ENCODE results near the gene PRDM16. TPM values are rescaled to one million over a fixed set of nuclear protein-coding genes. Genes with fewer than 3 reads are reported as not detected.

Gene PRDM16
- total and polyA plus RNA-seq, 7 donors = 0.04 to 1.2 (median 0.31) TPM

- ATAC-seq = no peak
- intact Hi-C loops (cut with DNase I) = no loop called here
- 58 to 69% (median 67%) methylated on average over 21 of the region's 21 CpGs for WGBS, 3 donors
- Histone ChIP-seq H3K27me3 (ENCODE audit: insufficient read depth in 3 of 3, low read length in 2 of 3) (peaks cover 0 to 50% (median 11%) of the 10 kb centered on the region in 3 donors), H3K27ac (no peak overlapping the region), H3K4me1 (no peaks in the 10 kb centered on the region), H3K9me3 (no peaks in the 10 kb centered on the region), H3K4me3 (no peak overlapping the region), H3K36me3 (ENCODE audit: insufficient read depth in 1 of 2, low read depth in 1 of 2) (no peaks in the 10 kb centered on the region)
- no peak for DNase-seq
- no peak for TF ChIP-seq CTCF (IDR thresholded peaks at IDR 0.05)
These were observed 72.8 kb downstream of the PRDM16 start for GRCh38 chr1:3141836-3142235.

- TF ChIP-seq CTCF (IDR thresholded peaks at IDR 0.05) = no peak
- no peaks in the 10 kb centered on the region for H3K4me1 ChIP-seq
- ATAC-seq = no peak
- intact Hi-C loops (cut with DNase I) = no loop called here
- no peak overlapping the region for H3K4me3 ChIP-seq
- H3K27ac ChIP-seq = no peak overlapping the region
- 42 to 51% (median 42%) methylated on average over 17 of the region's 17 CpGs for WGBS, 3 donors
- H3K36me3 ChIP-seq (ENCODE audit: insufficient read depth in 1 of 2, low read depth in 1 of 2) = no peaks in the 10 kb centered on the region
- peaks cover 0 to 47% (median 11%) of the 10 kb centered on the region in 3 donors for H3K27me3 ChIP-seq (ENCODE audit: insufficient read depth in 3 of 3, low read length in 2 of 3)
- DNase-seq = no peak
- H3K9me3 ChIP-seq = no peaks in the 10 kb centered on the region
These were observed 73.2 kb downstream of the PRDM16 start for GRCh38 chr1:3142236-3142635.

- intact Hi-C loops (cut with DNase I) = no loop called here
- TF ChIP-seq CTCF (IDR thresholded peaks at IDR 0.05) = no peak
These were observed 73.7 kb downstream of the PRDM16 start for GRCh38 chr1:3142751-3143150.

GRCh38 chr1:3145532-3146325 is 76.7 kb downstream of the PRDM16 start:
- ATAC-seq = no peak
- no peaks in the 10 kb centered on the region for H3K4me1 ChIP-seq
- TF ChIP-seq CTCF (IDR thresholded peaks at IDR 0.05) = no peak
- DNase-seq = no peak
- no peak overlapping the region for H3K4me3 ChIP-seq
- H3K27me3 ChIP-seq (ENCODE audit: insufficient read depth in 3 of 3, low read length in 2 of 3) = peaks cover 0 to 30% (median 6%) of the 10 kb centered on the region in 3 donors
- 59 to 66% (median 61%) methylated on average over 39 of the region's 39 CpGs for WGBS, 3 donors
- H3K27ac ChIP-seq = no peak overlapping the region
- H3K36me3 ChIP-seq (ENCODE audit: insufficient read depth in 1 of 2, low read depth in 1 of 2) = no peaks in the 10 kb centered on the region
- intact Hi-C loops (cut with DNase I) = no loop called here
- no peaks in the 10 kb centered on the region for H3K9me3 ChIP-seq

More at GRCh38 chr1:3142751-3143150, 73.7 kb downstream of the PRDM16 start:
- Histone ChIP-seq H3K36me3 (ENCODE audit: insufficient read depth in 1 of 2, low read depth in 1 of 2) (no peaks in the 10 kb centered on the region), H3K27me3 (ENCODE audit: insufficient read depth in 3 of 3, low read length in 2 of 3) (peaks cover 0 to 47% (median 11%) of the 10 kb centered on the region in 3 donors), H3K9me3 (no peaks in the 10 kb centered on the region), H3K4me3 (no peak overlapping the region), H3K27ac (no peak overlapping the region), H3K4me1 (no peaks in the 10 kb centered on the region)
- no peak for ATAC-seq
- WGBS, 3 donors = 81 to 89% (median 82%) methylated on average over 11 to 12 of the region's 12 CpGs
- DNase-seq = no peak
